ENCODE data around the gene QSOX1.
A peak's percentile ranks its signal among the peaks of the same experiment; 100 is the strongest.

DNA sequence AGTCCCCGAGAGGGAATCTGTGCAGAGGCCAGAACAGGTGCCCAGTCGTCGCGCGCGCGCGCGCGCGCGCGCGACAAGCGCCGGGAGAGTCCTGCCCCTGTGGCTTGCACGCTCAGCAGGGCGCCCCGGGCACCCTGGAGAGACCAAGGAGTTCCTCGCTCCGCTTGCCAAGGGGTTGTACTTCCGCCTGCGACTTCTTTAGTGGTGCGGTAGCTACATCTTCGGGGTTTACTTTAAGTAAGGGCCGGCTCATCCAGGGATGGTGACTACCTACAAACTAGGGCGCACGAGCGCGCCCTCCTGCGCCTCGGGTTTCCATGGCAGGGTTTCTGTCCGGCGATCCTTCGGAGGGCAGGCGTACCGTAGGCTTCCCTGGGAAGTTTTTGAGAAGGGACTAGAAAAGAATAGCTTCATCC is 76.8 kb downstream of the QSOX1 start:
- TF ChIP-seq, protein P1, sequence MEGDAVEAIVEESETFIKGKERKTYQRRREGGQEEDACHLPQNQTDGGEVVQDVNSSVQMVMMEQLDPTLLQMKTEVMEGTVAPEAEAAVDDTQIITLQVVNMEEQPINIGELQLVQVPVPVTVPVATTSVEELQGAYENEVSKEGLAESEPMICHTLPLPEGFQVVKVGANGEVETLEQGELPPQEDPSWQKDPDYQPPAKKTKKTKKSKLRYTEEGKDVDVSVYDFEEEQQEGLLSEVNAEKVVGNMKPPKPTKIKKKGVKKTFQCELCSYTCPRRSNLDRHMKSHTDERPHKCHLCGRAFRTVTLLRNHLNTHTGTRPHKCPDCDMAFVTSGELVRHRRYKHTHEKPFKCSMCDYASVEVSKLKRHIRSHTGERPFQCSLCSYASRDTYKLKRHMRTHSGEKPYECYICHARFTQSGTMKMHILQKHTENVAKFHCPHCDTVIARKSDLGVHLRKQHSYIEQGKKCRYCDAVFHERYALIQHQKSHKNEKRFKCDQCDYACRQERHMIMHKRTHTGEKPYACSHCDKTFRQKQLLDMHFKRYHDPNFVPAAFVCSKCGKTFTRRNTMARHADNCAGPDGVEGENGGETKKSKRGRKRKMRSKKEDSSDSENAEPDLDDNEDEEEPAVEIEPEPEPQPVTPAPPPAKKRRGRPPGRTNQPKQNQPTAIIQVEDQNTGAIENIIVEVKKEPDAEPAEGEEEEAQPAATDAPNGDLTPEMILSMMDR (conservative IDR thresholded peaks at IDR 0.05): peak; percentile 25; the same call in 1 of the 2 replicates
- TF ChIP-seq EZH2 (IDR thresholded peaks at IDR 0.05; ENCODE audit: low read depth): no peak
